Lower lobe of right lung (tissue), 2 donors: ENCODE results near the gene FSD2. TPM values are rescaled to one million over a fixed set of nuclear protein-coding genes. Genes with fewer than 3 reads are reported as not detected.

Source experiments
- ATAC-seq, 2 donors: fragments of 200-7000 bp; cut with Tn5 transposase; one replicate each; pipeline ENCODE4 v1.9.1; 2020 to 2022; ENCODE audit warnings: mild to moderate bottlenecking in 2 of 2, moderate library complexity in 2 of 2
- DNase-seq: peaks from one replicate; pipeline ENCODE4 v3.0.0-alpha.2; 2020
- H3K27ac ChIP-seq: fragments of 200-600 bp; one replicate; pipeline ENCODE4 v1.8.0; 2022
- H3K27me3 ChIP-seq: fragments of 200-600 bp; one replicate; pipeline ENCODE4 v1.8.0; 2022; ENCODE audit warnings: low read depth
- H3K36me3 ChIP-seq: fragments of 200-600 bp; one replicate; pipeline ENCODE4 v1.8.0; 2022; ENCODE audit warnings: mild to moderate bottlenecking
- H3K4me1 ChIP-seq: fragments of 200-600 bp; one replicate; pipeline ENCODE4 v1.8.0; 2022
- H3K4me3 ChIP-seq: fragments of 200-600 bp; one replicate; pipeline ENCODE4 v1.8.0; 2022; ENCODE audit warnings: mild to moderate bottlenecking
- H3K9me3 ChIP-seq: fragments of 200-600 bp; one replicate; pipeline ENCODE4 v1.8.0; 2022
- CTCF ChIP-seq: fragments of 200-600 bp; IDR thresholded peaks from one replicate; pipeline ENCODE4 v1.8.0; 2022; ENCODE audit warnings: antibody characterized with exemption, mild to moderate bottlenecking
- intact Hi-C: fragments of 100-400 bp; cut with DNase I; formaldehyde crosslinking; loops from one replicate; pipeline ENCODE4 v1.11.0; 2022
- total RNA-seq: library from RNA; stranded (reverse); fragmentation: NEBNext Ultra II Directional; extraction: Animal tissue kit (Norgen Biotek cat#: 25700); gene quantifications from one replicate; pipeline ENCODE4 v1.2.1, GENCODE V29; 2021
- donor health status: DM: no; HTN: yes; CAD: no; lungs with severe emphysema.

The FSD2 gene
- total RNA-seq, 1 donor from 2014 or later = 0.18 TPM

DNA sequence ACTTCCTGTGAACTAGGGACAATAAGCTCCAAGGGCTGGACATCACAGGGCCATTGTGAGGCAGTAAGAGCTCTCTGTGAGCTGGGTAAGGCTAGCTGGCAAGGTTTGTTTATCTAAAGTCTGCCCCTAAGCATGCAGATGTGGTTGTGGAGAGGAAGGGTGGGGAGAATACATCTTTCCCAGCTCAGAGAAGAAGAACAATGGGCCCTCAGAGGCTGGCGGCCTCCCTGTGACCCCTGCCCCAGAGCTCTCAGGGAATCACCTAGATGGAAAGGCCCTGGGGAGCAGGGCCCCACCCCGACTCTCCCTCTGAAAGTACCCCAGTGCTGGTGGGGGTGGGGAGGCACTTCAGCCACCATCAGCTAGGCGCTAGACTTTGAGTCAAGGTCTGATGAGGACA lies 91.9 kb downstream of the FSD2 start:
- intact Hi-C loops = no loop called here
- no peak for ATAC-seq
- H3K27ac ChIP-seq = no peak overlapping the region
- no peak for TF ChIP-seq CTCF
- peaks cover 11% of the 10 kb centered on the region for H3K4me1 ChIP-seq
- H3K27me3 ChIP-seq = peaks cover 6% of the 10 kb centered on the region
- no peaks in the 10 kb centered on the region for H3K9me3 ChIP-seq
- DNase-seq = no peak
- H3K36me3 ChIP-seq = no peaks in the 10 kb centered on the region
- no peak overlapping the region for H3K4me3 ChIP-seq

GRCh38 chr15:82712036-82712435 lies 93.8 kb downstream of the FSD2 start:
- H3K4me1 ChIP-seq = peaks cover 13% of the 10 kb centered on the region
- no peaks in the 10 kb centered on the region for H3K36me3 ChIP-seq
- H3K27ac ChIP-seq = no peak overlapping the region
- no peaks in the 10 kb centered on the region for H3K9me3 ChIP-seq
- no peak for ATAC-seq
- H3K4me3 ChIP-seq = no peak overlapping the region
- no peak for DNase-seq
- TF ChIP-seq CTCF = no peak
- peaks cover 14% of the 10 kb centered on the region for H3K27me3 ChIP-seq
- intact Hi-C loops = no loop called here

DNA sequence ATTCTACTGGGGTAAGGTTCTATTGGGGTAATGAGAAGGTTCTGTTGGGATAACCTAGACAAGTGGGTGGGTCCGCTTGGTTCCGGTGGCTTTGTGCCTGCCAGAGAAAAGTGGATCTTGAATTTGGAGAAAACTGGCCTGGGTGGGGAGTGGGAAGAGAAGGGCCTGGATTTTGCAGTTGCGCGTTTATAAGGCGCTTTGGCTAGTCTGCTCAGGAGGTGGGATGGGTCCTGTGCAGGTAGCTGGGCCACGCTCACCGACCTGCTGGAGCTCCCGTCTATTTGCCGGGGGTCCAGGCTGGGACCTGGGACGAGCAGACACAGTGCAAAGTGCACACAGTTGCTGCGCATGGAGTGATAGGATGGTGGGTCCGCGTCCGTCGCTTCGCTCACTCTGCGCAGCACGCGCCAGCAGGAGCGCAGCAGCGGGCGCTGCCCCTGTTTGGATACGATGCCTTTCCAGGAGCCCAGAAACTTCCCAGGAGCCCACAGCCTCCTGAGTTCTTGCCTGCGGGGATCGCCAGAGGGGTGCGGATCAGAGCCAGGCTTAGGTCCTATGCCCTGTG lies 94.9 kb downstream of the FSD2 start:
- Histone ChIP-seq H3K27ac (no peak overlapping the region), H3K4me3 (no peak overlapping the region), H3K9me3 (no peaks in the 10 kb centered on the region), H3K27me3 (peaks cover 14% of the 10 kb centered on the region), H3K4me1 (peaks cover 13% of the 10 kb centered on the region), H3K36me3 (no peaks in the 10 kb centered on the region)
- intact Hi-C loops = no loop called here
- no peak for ATAC-seq
- TF ChIP-seq CTCF = no peak
- DNase-seq = no peak

- Histone ChIP-seq H3K27ac (no peak overlapping the region), H3K4me1 (peaks cover 13% of the 10 kb centered on the region), H3K36me3 (no peaks in the 10 kb centered on the region), H3K4me3 (peak overlapping the region; percentile 80), H3K9me3 (no peaks in the 10 kb centered on the region), H3K27me3 (peaks cover 14% of the 10 kb centered on the region)
- intact Hi-C loops = no loop called here
- ATAC-seq = no peak
- no peak for TF ChIP-seq CTCF
- no peak for DNase-seq
These were observed 95.7 kb downstream of the FSD2 start for GRCh38 chr15:82710208-82710555.

- intact Hi-C loops = no loop called here
- Histone ChIP-seq H3K9me3 (no peaks in the 10 kb centered on the region), H3K4me1 (peaks cover 13% of the 10 kb centered on the region), H3K27ac (no peak within 1 kb of the TSS), H3K27me3 (peaks cover 14% of the 10 kb centered on the region), H3K36me3 (no peaks in the 10 kb centered on the region), H3K4me3 (peak within 1 kb of the TSS; percentile 80)
- DNase-seq (peak; percentile 85), ATAC-seq (peak; percentile 97 to 98)
- no peak for TF ChIP-seq CTCF
These were observed 96.3 kb downstream of the FSD2 start, which contains the start of gene AP3B2 for GRCh38 chr15:82709421-82710207. AP3B2 (minus strand) TSS chr15:82709875; CDS start chr15:82709706, 169 bp downstream.
